Endothelial cell (in vitro differentiated cells): ENCODE measurements around the gene RESF1. TPM values are rescaled to one million over a fixed set of nuclear protein-coding genes. Genes with fewer than 3 reads are reported as not detected.

Experiments
- total RNA-seq: library from RNA; stranded (reverse); fragmentation: NEBNext Ultra II Directional; extraction: Animal tissue kit (Norgen Biotek cat#: 25700); gene quantifications from one replicate; pipeline ENCODE4 v1.2.1, GENCODE V29; 2021; ENCODE audit not compliant: unreplicated experiment

RESF1 gene
- total RNA-seq, 1 donor from 2014 or later = 104 TPM

Other genes starting within 250 kb of the RESF1 start
- 5.6 TPM for gene AMN1, start 230.4 kb upstream of the RESF1 start, total RNA-seq
- 87.9 TPM for gene BICD1, start 147.4 kb downstream of the RESF1 start, total RNA-seq